Measurements from ENCODE around the gene PKNOX1.
A peak's percentile ranks its signal among the peaks of the same experiment; 100 is the strongest.
"Not testable (repeated sequence)": the region's sequence is repeated elsewhere in the genome, so short reads cannot be mapped to it uniquely, and the experiment has no call there.

Gene PKNOX1

DNA sequence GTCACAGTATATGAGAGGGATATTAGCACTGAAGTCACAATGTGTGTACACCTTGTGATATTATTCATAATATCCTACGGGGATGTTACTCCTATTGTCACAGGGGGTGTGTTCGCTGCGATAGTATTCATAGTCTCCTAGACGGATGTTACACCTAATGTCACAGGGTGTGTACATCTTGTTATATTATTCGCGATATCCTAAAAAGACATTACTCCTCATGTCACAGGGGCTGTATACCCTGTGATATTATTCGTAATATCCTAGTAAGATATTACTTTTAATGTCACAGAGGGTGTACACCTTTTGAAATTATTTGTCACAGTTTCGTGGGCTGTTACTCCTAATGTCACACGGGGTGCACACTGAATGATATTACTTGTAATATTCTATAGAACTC, 23.2 kb upstream of the PKNOX1 start:
- not testable (repeated sequence) for DNase-seq (ENCODE audit: low read depth)

DNA sequence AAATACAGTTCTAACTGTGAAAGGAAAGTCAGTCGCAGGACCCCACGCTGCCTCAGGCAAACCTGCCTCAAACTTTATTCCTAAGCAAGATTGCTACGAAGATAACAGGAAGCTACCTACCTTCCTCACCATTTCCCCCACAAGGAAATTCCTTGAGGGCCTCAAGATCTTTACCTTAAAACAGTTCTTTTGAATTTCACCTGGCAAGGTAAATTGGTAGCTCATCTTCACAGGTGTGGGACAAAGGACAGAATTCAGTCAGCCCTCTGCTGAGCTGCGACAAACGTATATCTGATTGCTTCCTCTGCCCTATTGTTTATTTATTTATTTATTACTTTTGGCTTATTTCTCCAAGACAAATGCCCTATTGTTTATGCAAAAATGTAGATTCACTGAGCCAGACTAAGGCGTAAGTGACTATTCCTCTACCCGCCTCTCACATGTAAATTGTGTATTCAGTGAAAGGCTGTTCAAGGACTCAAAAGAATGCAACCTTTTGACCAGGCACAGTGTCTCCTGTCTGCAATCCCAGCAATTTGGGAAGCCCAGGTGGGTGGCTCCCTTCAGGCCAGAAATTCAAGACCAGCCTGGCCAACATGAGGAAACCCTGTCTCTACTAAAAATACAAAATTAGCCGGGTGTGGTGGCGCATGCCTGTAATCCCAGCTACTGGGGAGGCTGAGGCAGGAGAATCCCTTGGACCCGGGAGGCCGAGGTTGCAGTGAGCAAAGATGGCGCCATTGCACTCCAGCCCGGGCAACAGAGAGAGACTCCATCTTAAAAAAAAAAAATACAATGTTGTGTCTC, 17.3 kb upstream of the PKNOX1 start:
- DNase-seq (ENCODE audit: low read depth): no peak

DNA sequence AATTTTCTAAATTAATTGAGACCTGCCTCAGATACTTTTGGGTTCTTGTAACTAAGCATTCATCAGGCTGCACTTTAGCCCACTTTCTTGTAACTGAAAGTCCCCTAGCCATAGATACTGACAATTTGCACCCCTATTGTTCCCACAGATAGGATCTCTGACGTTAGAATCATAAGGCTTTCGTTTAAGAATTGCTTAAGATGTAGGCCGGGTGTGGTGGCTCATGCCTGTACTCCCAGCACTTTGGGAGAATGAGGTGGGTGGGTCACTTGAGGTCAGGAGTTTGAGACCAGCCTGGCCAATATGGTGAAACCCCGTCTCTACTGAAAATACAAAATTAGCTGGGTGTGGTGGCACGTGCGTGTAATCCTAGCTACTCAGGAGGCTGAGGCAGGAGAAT, 16.2 kb upstream of the PKNOX1 start:
- not testable (repeated sequence) for DNase-seq (ENCODE audit: low read depth)

DNA sequence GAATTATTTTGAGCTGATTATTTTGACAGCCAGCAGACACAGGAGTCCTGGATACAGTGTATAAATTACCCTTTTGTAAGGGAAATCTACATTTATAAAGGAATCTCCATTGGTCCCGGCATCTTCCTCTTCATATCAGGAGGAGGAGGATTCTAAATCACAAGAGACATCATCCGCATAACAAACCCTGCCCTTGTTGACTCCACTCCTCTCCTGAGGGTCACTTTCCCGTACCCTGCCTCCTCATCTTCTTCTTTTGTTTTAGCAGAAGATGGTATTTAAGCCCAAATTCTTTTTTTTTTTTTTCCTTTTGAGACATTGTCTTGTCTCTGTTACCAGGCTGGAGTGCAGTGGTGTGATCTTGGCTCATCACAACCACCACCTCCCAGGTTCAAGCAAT, 14.6 kb upstream of the PKNOX1 start:
- DNase-seq (ENCODE audit: low read depth): no peak

DNA sequence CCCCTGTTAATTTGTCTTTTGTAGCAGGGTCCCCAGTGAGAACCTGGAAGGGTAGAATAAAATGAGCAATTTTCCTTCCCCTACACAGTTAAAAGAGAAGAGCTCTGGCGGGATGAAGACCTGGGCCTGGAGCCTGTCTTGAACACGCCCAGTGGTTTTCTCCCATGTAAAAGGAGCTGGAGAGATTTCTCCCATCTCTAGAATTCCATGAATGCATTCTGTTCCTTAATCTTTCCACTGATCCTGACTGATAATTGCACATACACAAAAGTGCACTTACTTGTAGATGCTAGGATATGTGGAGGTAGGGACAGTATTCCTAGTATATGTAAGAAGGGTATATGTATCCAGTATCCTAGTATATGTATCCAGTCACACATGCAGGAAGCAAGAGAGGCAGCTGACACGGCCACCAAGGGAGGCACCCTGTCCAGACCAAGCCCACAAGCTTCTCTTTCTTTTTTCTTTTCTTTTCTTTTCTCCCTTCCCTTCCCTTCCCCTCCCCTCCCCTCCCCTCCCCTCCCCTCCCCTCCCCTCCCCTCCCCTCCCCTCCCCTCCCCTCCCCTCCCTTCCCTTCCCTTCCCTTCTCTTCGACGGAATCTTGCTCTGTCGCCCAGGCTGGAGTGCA, 11.9 kb upstream of the PKNOX1 start:
- DNase-seq (ENCODE audit: low read depth): no peak

DNA sequence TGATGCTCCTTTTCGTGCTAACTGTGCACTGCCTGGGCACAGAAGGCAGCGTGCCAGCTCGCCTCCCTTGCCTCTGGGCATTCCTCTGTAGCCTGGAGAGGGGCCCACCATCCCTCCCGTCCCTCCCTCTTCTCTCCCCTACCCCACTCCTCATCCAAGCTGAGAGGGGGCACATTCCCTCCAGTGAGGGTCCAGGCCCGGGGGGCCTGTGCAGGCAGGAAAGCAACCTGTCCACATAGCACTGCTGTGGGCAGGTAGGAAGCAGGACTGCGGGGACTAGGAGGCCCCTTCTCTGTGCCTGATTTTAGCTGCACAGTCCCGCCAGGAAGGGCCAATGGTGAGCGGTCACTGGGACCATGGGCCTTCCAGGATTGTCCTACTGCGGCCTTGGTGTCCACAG, 10.3 kb upstream of the PKNOX1 start:
- no peak for DNase-seq (ENCODE audit: low read depth)

DNA sequence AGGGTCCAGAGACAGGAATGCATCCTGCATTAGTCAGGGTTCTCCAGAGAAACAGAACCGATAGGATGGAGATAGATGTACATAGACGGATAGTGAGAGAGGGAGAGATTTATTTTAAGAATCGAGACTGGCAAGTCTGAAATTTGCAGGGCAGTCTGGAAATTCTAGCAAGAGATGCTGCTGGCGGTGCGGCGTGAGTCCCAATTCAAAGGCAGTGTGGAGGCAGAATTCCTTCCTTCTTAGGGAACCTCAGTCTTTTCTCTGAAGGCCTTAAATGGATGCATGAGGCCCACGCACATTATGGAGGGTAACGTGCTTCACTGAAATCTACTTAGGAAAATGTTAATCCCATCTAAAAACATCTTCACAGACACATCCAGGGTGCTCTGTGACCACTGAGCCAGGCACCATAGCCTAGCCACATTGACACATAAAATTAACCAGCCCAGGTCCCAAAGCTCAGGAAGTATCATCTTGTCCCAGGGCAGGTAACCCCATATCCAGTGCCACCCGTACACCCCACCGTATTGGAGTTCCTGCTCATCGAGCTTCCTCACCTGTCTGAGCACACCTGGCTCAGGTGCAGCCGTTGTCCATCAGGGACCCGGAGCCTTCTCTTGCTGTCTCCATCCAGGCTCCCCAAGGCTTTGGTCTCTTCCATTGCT, 9.7 kb upstream of the PKNOX1 start:
- no peak for DNase-seq (ENCODE audit: low read depth)

DNA sequence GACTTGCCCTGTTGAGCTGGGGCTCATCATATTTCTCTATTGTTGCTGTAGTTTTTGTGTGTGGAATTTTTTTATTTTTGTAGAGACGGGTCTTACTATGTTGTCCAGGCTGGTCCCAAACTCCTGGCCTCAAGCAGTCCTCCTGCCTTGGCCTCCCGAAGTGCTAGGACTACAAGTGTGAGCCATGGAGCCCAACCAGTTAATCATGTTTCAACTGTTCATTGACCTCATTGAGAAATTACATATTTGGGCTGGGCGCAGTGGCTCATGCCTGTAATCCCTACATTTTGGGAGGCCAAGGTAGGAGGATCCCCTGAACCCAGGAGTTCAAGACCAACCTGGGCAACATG, 9.2 kb upstream of the PKNOX1 start:
- no peak for DNase-seq (ENCODE audit: low read depth)

DNA sequence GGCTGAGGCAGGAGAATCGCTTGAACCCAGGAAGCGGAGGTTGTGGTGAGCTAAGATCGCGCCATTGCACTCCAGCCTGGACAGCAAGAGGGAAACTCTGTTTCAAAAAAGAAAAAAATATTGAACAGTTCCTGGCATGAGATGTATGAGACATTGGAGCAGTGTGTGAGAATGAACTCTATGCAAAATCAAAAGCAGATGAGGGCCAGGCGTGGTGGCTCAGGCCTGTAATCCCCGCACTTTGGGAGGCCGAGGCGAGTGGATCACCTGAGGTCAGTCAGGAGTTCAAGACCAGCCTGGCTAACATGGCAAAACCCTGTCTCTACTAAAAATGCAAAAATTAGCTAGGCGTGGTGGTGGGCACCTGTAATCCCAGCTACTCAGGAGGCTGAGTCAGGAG, 6.7 kb upstream of the PKNOX1 start:
- DNase-seq (ENCODE audit: low read depth): not testable (repeated sequence)

DNA sequence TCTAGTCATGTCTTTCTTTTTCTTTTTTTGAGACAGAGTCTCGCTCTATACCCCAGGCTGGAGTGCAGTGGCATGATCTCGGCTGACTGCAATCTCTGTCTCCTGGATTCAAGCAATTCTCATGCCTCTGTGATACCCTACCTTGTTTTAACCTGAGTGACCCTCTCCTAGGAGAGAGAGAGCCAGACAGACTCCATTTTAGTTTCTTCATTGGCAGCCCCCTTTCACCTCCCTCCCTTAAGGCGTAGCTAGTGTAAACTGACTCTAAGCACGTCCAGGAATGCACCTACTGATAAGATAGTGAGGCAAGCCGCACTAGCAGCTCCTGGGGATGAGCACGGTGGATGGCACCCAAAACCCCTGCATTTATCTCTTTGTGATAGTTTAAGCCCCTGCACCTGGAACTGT, 5.2 kb upstream of the PKNOX1 start:
- DNase-seq (ENCODE audit: low read depth): no peak

DNA sequence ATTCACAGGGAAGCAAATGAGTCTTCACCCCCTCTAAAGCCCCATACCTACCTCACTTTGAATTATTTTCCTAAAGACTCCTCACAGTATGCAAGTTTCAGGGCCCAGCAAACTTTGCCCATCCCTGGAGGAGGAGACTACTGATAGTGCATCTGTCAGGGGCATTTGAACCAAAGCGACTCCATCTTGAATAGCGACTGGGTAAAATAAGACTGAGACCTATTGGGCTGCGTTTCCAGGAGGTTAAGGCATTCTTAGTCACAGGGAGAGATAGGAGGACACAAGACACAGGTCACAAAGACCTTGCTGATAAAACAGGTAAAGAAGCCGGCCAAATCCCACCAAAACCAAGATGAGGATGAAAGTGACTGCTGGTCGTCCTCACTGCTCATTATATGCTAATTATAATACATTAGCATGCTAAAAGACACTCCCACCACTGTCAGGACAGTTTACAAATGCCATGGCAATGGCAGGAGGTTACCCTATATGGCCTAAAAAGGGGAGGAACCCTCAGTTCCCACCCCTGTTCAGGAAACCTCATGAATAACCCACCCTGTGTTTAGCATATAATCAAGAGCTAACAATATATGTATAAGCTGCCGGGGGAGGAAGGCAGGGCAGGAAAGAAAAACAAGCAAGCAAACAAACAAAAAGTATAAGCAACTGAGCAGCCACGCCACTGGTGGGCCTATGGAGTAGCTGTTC, 3.3 kb upstream of the PKNOX1 start:
- DNase-seq (ENCODE audit: low read depth): no peak

DNA sequence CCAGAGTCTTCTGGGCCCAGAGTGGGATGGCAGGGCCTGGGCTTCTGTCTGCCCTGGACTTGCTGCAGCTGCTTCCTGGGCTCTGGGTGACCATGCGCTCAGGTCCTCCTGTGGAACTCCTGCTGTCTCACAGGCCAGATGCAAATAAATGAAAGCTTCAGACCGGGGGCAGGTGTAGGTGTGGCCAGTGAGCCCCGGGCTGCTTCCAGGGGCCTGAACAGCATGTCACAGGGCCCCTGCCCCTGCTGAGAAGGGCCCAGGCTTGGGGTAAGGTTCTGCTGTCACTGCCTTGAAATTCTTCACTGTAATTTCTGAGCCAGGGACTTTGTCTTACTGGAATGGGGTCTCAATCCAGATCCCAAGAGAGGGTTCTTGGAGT, 2.5 kb upstream of the PKNOX1 start:
- DNase-seq (ENCODE audit: low read depth): no peak

DNA sequence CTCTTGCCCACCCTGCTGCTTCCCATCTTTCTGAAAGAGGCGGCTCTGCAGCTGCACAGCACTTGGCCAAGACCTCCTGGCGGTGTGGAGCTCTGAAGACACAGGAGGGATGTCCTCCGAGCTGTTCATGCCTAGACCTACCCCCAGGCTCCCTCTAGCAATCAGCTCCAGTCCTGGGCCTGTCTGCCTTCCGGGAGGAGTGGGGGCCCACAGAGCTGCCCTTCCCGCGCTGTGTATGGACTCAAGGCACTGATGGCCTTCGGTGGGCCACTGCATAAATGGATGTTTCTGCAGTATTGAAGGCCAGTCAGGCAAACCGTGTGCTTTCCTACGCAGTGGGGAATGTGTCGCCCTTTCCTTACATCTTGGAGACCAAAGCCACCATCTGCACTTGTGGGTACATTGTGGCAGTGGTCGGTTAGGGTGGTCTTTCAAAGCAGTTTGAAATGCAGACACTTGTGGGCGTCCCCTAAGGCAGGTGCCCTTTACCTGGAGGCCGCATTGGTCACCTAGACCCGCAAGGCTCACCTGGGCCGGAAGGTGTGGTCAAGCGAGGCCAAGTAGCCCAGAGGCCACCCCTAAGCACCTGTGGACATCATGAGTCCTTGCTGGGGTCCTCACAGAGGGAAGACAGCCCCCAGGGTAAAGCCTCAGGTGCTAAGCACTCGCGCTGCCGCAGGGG, 912 bp upstream of the PKNOX1 start:
- DNase-seq (ENCODE audit: low read depth): no peak

DNA sequence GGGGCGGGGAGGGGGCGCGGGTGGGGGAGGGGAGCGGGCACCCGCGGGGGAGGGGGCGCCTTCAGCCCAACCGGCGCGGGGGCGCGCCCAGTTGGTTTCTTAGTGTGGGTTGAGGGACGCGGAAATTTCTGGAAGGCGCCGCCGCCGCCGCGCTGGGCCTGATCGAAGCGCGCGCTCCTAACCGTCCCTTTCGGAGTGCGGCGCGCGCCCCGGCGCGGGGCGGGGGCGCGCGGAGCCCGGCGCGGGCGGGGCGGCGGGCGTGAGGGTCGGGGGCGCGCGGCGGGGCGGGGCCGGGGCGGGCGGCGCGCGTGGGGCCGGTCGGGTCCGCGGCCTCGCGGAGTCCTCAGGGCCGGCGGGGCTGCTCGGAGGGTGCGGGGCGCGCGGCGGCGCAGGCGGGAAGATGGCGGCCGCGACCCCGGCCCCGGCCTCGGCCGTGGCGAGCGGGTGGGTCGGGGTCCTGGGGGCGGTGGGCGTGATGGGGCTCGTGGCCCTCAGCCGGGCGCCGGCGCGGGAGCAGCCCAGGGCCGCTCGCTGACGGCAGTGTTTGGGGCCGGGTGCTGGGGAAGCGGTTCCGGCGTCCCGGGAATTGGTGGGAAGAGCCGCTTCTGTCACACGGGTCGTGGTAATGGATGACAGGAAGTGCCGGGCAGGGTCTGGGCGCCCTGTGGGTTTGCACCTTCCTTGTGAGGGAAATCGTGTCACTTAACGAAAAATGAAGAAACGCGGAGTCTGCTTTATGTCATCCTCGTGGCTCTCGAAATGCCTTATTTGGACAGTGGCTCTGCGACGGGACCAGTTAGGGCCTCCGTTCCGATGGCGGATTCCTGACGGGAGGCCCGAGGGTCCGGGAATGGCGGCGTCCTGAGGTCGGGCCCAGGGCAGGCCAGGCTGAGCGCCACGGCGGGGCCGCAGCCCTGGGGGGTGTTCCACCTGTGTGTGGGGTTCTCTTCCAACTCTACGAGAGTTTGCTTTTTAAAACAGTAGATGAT, 764 bp downstream of the PKNOX1 start:
- DNase-seq (ENCODE audit: low read depth): peak; percentile 74

DNA sequence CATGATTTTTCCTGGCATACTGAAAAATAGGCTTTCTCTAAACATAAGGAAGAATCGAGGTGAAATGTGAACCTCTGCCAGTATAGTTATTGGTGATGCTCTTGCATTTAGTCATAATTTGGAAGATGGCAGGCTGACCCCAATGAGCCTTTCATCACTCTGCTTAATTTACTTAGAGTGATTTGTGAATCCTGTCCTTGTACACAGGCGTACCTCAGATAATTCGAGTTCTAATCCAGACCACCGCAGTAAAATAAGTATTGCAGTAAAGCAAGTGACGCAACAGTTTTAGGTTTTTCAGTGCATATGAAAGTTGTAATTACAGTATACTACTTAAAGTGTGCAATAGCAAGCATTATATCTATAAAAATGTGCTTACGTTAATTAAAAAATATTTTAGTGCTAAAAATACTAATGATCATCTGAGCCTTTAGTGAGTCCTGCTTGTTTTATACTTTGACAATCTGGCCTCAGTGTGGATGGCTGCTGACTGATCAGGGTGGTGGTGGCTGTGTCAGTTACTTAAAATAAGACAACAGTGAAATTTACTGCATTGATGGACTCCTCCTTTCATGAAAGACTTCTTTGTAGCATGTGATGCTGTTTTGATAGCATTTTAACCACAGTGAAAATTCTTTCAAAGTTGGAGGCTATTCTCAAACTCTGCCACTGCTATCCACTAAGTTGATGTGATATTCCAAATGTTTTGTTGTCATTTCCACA, 1.7 kb downstream of the PKNOX1 start:
- no peak for DNase-seq (ENCODE audit: low read depth)

DNA sequence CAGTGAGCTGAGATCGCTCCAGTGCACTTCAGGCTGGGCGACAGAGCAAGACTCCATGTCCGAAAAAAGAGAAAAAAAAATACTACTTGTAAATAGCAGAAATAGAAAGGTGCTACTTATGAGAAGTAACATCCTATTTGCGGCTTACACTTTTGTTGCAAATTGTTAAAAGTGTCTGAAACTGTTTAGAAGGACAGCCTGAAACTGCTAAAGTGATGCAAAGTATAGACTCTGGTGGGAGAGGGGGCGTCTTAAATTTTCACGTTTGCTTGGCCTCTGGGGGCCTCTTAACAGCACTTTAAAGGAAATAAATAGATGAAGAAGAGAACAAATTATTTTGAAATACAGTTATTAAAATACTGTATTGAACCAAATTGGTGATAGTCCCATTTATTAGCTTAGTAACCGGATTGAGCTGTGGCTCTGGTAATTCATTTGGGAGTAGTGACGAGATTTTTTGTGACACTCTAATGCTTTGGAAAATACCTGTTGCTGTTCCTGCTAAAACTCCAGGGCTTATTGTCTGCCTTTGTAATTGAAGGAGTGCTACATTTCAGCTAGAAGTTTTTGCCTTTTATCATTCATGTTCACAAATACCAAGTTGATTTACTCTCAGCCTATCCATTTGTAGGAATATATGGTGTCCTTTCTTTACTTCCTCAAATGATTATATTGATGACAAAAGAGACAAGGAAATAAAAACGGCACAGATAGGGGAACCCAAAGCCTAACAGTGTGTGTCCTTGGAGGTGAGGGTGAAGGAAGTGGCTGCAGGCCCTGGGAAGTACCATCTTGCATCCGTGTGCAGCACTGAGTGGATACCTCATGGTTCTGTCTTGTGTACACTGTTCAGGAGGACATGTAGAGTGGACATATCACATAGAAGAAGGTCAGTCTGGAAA, 6.2 kb downstream of the PKNOX1 start:
- DNase-seq (ENCODE audit: low read depth): no peak

DNA sequence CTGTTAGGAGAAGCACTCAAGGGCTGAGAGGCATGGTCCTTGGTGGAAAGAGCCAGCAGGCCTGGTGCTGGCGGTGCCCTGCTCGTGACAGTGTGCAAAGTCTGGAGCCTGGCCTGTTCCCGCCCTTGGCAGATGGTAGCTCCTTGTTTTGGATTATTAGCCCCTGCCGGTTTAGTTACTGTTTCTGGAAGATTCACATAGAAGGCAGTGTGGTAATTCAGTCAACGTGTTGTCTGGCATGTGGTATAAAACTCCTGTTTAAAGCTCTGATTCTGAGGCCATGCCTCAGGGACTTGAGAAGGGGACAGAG, 6.8 kb downstream of the PKNOX1 start:
- no peak for DNase-seq (ENCODE audit: low read depth)

DNA sequence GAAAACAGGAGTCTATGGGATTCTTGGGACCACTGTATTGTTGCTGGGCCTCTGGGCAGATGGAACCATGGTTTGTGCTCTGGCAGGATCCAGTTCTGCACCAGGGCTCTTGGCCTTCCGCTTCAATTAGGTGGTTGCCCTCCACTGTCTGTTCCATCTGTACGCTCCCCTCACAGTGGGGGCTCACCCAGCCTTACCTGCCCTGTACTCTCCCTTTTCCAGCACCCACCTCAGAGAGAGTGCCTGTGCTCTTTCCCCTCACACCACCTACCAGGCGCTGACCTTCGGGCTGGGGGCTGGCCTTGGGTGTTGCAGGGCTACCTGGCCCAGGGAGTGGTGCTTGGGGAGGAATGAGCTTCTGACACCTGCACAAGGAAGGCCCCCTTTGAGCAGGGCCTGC, 7.5 kb downstream of the PKNOX1 start:
- DNase-seq (ENCODE audit: low read depth): no peak

DNA sequence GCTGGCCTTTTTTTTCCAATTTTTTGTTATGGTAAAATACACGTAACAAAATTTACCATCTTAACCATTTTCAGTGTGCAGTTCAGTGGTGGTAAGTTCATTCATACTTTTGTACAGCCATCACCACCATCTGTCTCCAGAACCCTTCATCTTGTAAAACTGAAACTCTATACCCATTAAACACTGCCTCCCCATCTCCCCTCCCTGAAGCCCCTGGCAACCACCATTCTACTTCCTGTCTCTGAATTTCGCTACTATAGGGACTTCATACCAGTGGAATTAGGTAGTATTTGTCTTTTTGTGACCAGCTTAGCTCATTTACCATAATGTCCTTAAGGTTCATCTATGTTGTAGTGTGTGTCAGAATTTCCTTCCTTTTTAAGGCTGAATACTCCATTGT, 8.7 kb downstream of the PKNOX1 start:
- no peak for DNase-seq (ENCODE audit: low read depth)

DNA sequence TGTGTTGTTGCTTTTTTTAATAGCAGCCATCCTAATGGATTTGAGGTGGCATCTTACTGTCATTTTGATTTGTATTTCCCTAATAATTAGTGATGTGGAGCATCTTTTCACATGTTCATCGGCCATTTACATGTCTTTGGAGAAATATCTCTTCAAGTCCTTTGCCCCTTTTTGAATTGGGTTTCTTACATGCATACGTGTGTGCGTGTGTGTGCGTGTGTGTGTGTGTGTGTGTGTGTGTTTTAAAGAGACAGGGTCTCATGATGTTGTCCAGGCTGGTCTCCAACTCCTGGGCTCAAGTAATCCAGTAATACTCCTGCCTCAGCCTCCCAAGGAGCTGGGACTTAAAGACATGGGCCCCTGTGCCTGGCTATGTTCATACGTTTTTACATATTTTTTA, 9.5 kb downstream of the PKNOX1 start:
- no peak for DNase-seq (ENCODE audit: low read depth)

All from CMK (cell line).